Heart left ventricle (tissue), 16 donors: ENCODE measurements around the gene CCL21. TPM values are rescaled to one million over a fixed set of nuclear protein-coding genes. Genes with fewer than 3 reads are reported as not detected.
A peak's percentile ranks its signal among the peaks of the same experiment; 100 is the strongest.

Source experiments
- ATAC-seq, 4 donors: fragments of 200-7000 bp; cut with Tn5 transposase; one replicate each; pipeline ENCODE4 v1.9.1; 2020 to 2022; ENCODE audit warnings: moderate library complexity in 4 of 4, mild to moderate bottlenecking in 3 of 4, moderate number of reproducible peaks in 1 of 4
- DNase-seq, 5 donors: peaks; one replicate each; pipeline ENCODE4 v3.0.0-alpha.2; 2020
- H3K27ac ChIP-seq, 12 donors: fragments of 200-600 bp; sonication (generic) in 4 of 12; one replicate each; pipeline versions ENCODE4 v1.5.0 to v1.8.0; 2016 to 2022; ENCODE audit warnings: mild to moderate bottlenecking in 2 of 12
- H3K27me3 ChIP-seq, 9 donors: fragments of 200-600 bp; sonication (generic) in 2 of 9; one replicate each; pipeline versions ENCODE4 v1.5.1 to v1.8.0; 2016 to 2022; ENCODE audit warnings: mild to moderate bottlenecking in 3 of 9
- H3K36me3 ChIP-seq, 9 donors: fragments of 200-600 bp; sonication (generic) in 2 of 9; one replicate each; pipeline versions ENCODE4 v1.5.0 to v1.8.0; 2018 to 2022; ENCODE audit warnings: mild to moderate bottlenecking in 2 of 9
- H3K4me1 ChIP-seq, 12 donors: fragments of 200-600 bp; sonication (generic) in 4 of 12; one replicate each; pipeline versions ENCODE4 v1.5.0 to v1.8.0; 2016 to 2022; ENCODE audit warnings: mild to moderate bottlenecking in 3 of 12
- H3K4me3 ChIP-seq, 12 donors: fragments of 200-600 bp; sonication (generic) in 4 of 12; one replicate each; pipeline versions ENCODE4 v1.5.0 to v1.8.0; 2017 to 2022; ENCODE audit warnings: mild to moderate bottlenecking in 9 of 12, moderate library complexity in 4 of 12
- H3K9me3 ChIP-seq, 12 donors: fragments of 200-600 bp; sonication (generic) in 4 of 12; one replicate each; pipeline versions ENCODE4 v1.5.0 to v1.8.0; 2016 to 2022; ENCODE audit warnings: mild to moderate bottlenecking in 1 of 12
- CTCF ChIP-seq, 12 donors: fragments of 200-600 bp; sonication (generic) in 4 of 12; IDR thresholded peaks; one replicate each; pipeline versions ENCODE4 v1.5.0 to v1.8.0; 2018 to 2022; ENCODE audit warnings: antibody characterized with exemption in 12 of 12, mild to moderate bottlenecking in 5 of 12
- POLR2A ChIP-seq, 2 donors: fragments of 450-650 bp; IDR thresholded peaks; one replicate each; pipeline ENCODE4 v1.6.1; 2017; ENCODE audit warnings: antibody characterized with exemption in 2 of 2, mild to moderate bottlenecking in 2 of 2, moderate library complexity in 2 of 2
- WGBS, 4 donors: extraction: QIAGEN DNeasy Blood & Tissue Kit in 2 of 4; methylation state at CpG; one replicate each; pipeline versions ENCODE4 v1.1.5 to v1.1.7; 2013 to 2018; 5-methylcytosine and 5-hydroxymethylcytosine counted together
- intact Hi-C, 10 donors: fragments of 100-400 bp; cut with DNase I; formaldehyde crosslinking; loops; one replicate each; pipeline versions ENCODE4 v1.11.1 to v1.14.2; 2022
- polyA plus RNA-seq, 2 donors: library from polyadenylated mRNA; stranded (reverse); fragments of 200-250 nt; gene quantifications; one replicate each; pipeline ENCODE4 v1.2.3, GENCODE V29; 2013
- total RNA-seq, 9 donors: library from RNA; depleted of rRNA in 2 of 9; stranded (reverse); fragments of >200 nt in 2 of 9; fragmentation: NEBNext Ultra II Directional in 3 of 9; extraction: Animal tissue kit (Norgen Biotek cat#: 25700) in 3 of 9; gene quantifications; one replicate each; pipeline versions ENCODE4 v1.1.0 to v1.2.4, GENCODE V29; 2016 to 2023
- donor health status: ischemic (EF 13 %, LVEDD 7.1; RV severe dilation, severe dysfunction).
- donor health status: healthy with polysubstance abuse.
- donor health status: DM: no; HTN: yes; CAD: no.
- donor health status: DM: no; HTN: no; CAD: no.
- donor health status: ischemic (EF 25% LVEDD 6.9; RV normal size, moderate dysfunction).
- donor health status: ischemic (EF 25% LVEDD 5.7; RV mildly dilated, moderate dysfunction).
- donor health status: healthy.
- donor health status: DM: yes; HTN: yes; CAD: no.
- donor health status: ischemic (EF 35%, LVEDD 5.7; RV mildly dilated, moderate dysfunction).
- donor health status: nonischemic (EF 11% LVEDD 7.7; RV severe dilation, severe dysfunction).
- donor health status: DM: yes; HTN: yes; CAD: no.
- donor health status: PGD.
- donor health status: ischemic (EF 29% LVEDD 5.4; RV normal size, mild dysfunction).
- donor health status: nonischemic (EF 23%, LVEDD 6.1; RV moderate dilation, normal function).

The CCL21 gene
- total and polyA plus RNA-seq, 11 donors = 1.3 to 156 (median 16.6) TPM

GRCh38 chr9:34719021-34719768 is 9.3 kb upstream of the CCL21 start:
- DNase-seq (no peak), ATAC-seq (no peak)
- H3K27ac ChIP-seq = no peak overlapping the region
- H3K27me3 ChIP-seq = no peaks in the 10 kb centered on the region
- WGBS, 4 donors = 91 to 98% (median 93%) methylated on average over 8 of the region's 8 CpGs
- H3K4me1 ChIP-seq = peaks cover 0 to 9% (median 0%) of the 10 kb centered on the region in 12 donors
- no peaks in the 10 kb centered on the region for H3K9me3 ChIP-seq
- TF ChIP-seq CTCF (IDR thresholded peaks at IDR 0.05) (no peak), POLR2A (IDR thresholded peaks at IDR 0.05) (no peak)
- no peaks in the 10 kb centered on the region for H3K36me3 ChIP-seq
- H3K4me3 ChIP-seq = no peak overlapping the region
- intact Hi-C loops = no loop called here

- peak in 2 of 4 donors; percentile 8 to 37 for ATAC-seq
- no peaks in the 10 kb centered on the region for H3K36me3 ChIP-seq
- H3K9me3 ChIP-seq = no peaks in the 10 kb centered on the region
- no peaks in the 10 kb centered on the region for H3K27me3 ChIP-seq
- WGBS, 4 donors = 40 to 53% (median 47%) methylated on average over 3 of the region's 3 CpGs
- no peak overlapping the region for H3K4me3 ChIP-seq
- intact Hi-C loops = no loop called here
- TF ChIP-seq POLR2A (IDR thresholded peaks at IDR 0.05) (no peak), CTCF (IDR thresholded peaks at IDR 0.05) (no peak)
- H3K27ac ChIP-seq = no peak overlapping the region
- H3K4me1 ChIP-seq = peaks cover 0 to 13% (median 0%) of the 10 kb centered on the region in 12 donors
- no peak for DNase-seq
Measured at GRCh38 chr9:34717996-34718614, 8.2 kb upstream of the CCL21 start.

GRCh38 chr9:34716711-34717110 is 6.8 kb upstream of the CCL21 start:
- no peaks in the 10 kb centered on the region for H3K27me3 ChIP-seq
- peaks cover 0 to 13% (median 0%) of the 10 kb centered on the region in 12 donors for H3K4me1 ChIP-seq
- no peaks in the 10 kb centered on the region for H3K9me3 ChIP-seq
- intact Hi-C loops = no loop called here
- WGBS, 4 donors = 81 to 91% (median 84%) methylated on average over 4 of the region's 4 CpGs
- ATAC-seq (no peak), DNase-seq (no peak)
- TF ChIP-seq POLR2A (IDR thresholded peaks at IDR 0.05) = no peak
- TF ChIP-seq CTCF (IDR thresholded peaks at IDR 0.05) = no peak
- H3K27ac ChIP-seq = no peak overlapping the region
- no peaks in the 10 kb centered on the region for H3K36me3 ChIP-seq
- H3K4me3 ChIP-seq = no peak overlapping the region

- intact Hi-C loops = no loop called here
- Histone ChIP-seq H3K27me3 (no peaks in the 10 kb centered on the region), H3K27ac (no peak overlapping the region), H3K4me1 (peaks cover 0 to 13% (median under 1%) of the 10 kb centered on the region in 12 donors), H3K4me3 (no peak overlapping the region), H3K36me3 (no peaks in the 10 kb centered on the region), H3K9me3 (no peaks in the 10 kb centered on the region)
- 90 to 92% (median 91%) methylated on average over 7 of the region's 7 CpGs for WGBS, 4 donors
- no peak for TF ChIP-seq POLR2A (IDR thresholded peaks at IDR 0.05)
- no peak for TF ChIP-seq CTCF (IDR thresholded peaks at IDR 0.05)
- DNase-seq (no peak), ATAC-seq (no peak)
Measured at GRCh38 chr9:34715639-34716215, 5.8 kb upstream of the CCL21 start.
